Natural killer cell (primary cell): ENCODE data around the gene PODXL. TPM values are rescaled to one million over a fixed set of nuclear protein-coding genes. Genes with fewer than 3 reads are reported as not detected.

Experiments used
- ATAC-seq, 3 donors: fragments of 150-1000 bp in 2 of 3; fragments of 200-7000 bp in 1 of 3; cut with Tn5 transposase; 1 replicate in 1 of 3; 2 replicates in 2 of 3; pipeline ENCODE4 v1.10.0; 2021; ENCODE audit warnings: mild to moderate bottlenecking in 2 of 3, moderate library complexity in 2 of 3
- DNase-seq, 2 donors: peaks; one replicate each; pipeline versions ENCODE4 v3.0.0 to v3.0.0-alpha.2; 2013 to 2021; ENCODE audit warnings: mixed read lengths in 1 of 2
- H3K27ac ChIP-seq: one replicate; pipeline ENCODE4 v1.5.1; 2013; ENCODE audit warnings: mild to moderate bottlenecking, low read length
- H3K27me3 ChIP-seq: one replicate; pipeline ENCODE4 v1.6.1; 2013; ENCODE audit warnings: low read length; ENCODE audit not compliant: control insufficient read depth, insufficient read depth
- H3K36me3 ChIP-seq: one replicate; pipeline ENCODE4 v1.6.1; 2013; ENCODE audit warnings: low read length; ENCODE audit not compliant: control insufficient read depth, insufficient read depth
- H3K4me1 ChIP-seq: one replicate; pipeline ENCODE4 v1.6.1; 2013; ENCODE audit warnings: low read length; ENCODE audit not compliant: control insufficient read depth, insufficient read depth
- H3K4me3 ChIP-seq: one replicate; pipeline ENCODE4 v1.5.1; 2013; ENCODE audit warnings: low read length
- H3K9me3 ChIP-seq: one replicate; pipeline ENCODE4 v1.6.1; 2013; ENCODE audit warnings: low read length; ENCODE audit not compliant: control insufficient read depth, insufficient read depth
- H3K27ac Mint-ChIP-seq, 2 donors: one replicate each; pipeline ENCODE4 v1.8.0; 2022; ENCODE audit warnings: mild to moderate bottlenecking in 2 of 2, mixed read lengths in 2 of 2, moderate library complexity in 1 of 2
- H3K27me3 Mint-ChIP-seq, 2 donors: one replicate each; pipeline ENCODE4 v1.8.0; 2022; ENCODE audit warnings: low read depth in 2 of 2, mixed read lengths in 2 of 2
- H3K36me3 Mint-ChIP-seq: one replicate; pipeline ENCODE4 v1.8.0; 2022; ENCODE audit warnings: mixed read lengths
- H3K4me1 Mint-ChIP-seq, 2 donors: one replicate each; pipeline ENCODE4 v1.8.0; 2022; ENCODE audit warnings: mixed read lengths in 2 of 2
- H3K4me3 Mint-ChIP-seq: one replicate; pipeline ENCODE4 v1.8.0; 2022; ENCODE audit warnings: mild to moderate bottlenecking, moderate library complexity, mixed read lengths
- H3K9me3 Mint-ChIP-seq, 2 donors: one replicate each; pipeline ENCODE4 v1.8.0; 2022; ENCODE audit warnings: mixed read lengths in 2 of 2
- CTCF ChIP-seq: fragments of 200-600 bp; IDR thresholded peaks from one replicate; pipeline ENCODE4 v1.8.0; 2022; ENCODE audit warnings: antibody characterized with exemption
- WGBS: methylation state at CpG from one replicate; pipeline ENCODE4 v1.1.7; 2013; ENCODE audit warnings: missing lambda C conversion rate; ENCODE audit not compliant: insufficient coverage; 5-methylcytosine and 5-hydroxymethylcytosine counted together
- intact Hi-C: fragments of 100-400 bp; cut with micrococcal nuclease; formaldehyde crosslinking; loops from one replicate; pipeline ENCODE4 v1.14.2; 2022
- total RNA-seq, 4 donors: library from RNA; stranded (reverse); fragments of 120-200 nt in 1 of 4; gene quantifications; one replicate each; pipeline versions ENCODE4 v1.2.3 to v1.2.4, GENCODE V29; 2013 to 2022

Gene PODXL
- total RNA-seq, 3 donors from 2014 or later (not counting 1 experiment from before 2014, with no cell fraction given), result 0.35 to 1.4 (median 0.88) TPM

GRCh38 chr7:131529179-131529578 lies 27.2 kb downstream of the PODXL start:
- Mint-ChIP-seq H3K4me1 (no peaks in the 10 kb centered on the region), H3K27ac (no peak overlapping the region), H3K4me3 (no peak overlapping the region), H3K9me3 (no peaks in the 10 kb centered on the region), H3K27me3 (peaks cover 8 to 15% of the 10 kb centered on the region in 2 donors), H3K36me3 (no peaks in the 10 kb centered on the region)
- intact Hi-C loops, result no loop called here
- H3K36me3 ChIP-seq, result no peaks in the 10 kb centered on the region
- H3K9me3 ChIP-seq, result no peaks in the 10 kb centered on the region
- ATAC-seq (no peak), DNase-seq (no peak)
- no peaks in the 10 kb centered on the region for H3K4me1 ChIP-seq
- no peak overlapping the region for H3K27ac ChIP-seq
- no peaks in the 10 kb centered on the region for H3K27me3 ChIP-seq
- no peak for TF ChIP-seq CTCF
- H3K4me3 ChIP-seq, result no peak overlapping the region
- WGBS, result 72% methylated on average over 3 of the region's 3 CpGs

- no peaks in the 10 kb centered on the region for H3K9me3 Mint-ChIP-seq
- WGBS, result 20% methylated on average over 4 of the region's 4 CpGs
- intact Hi-C loops, result no loop called here
- no peak for TF ChIP-seq CTCF
- no peak overlapping the region for H3K27ac ChIP-seq
- no peak overlapping the region for H3K27ac Mint-ChIP-seq
- H3K27me3 ChIP-seq, result no peaks in the 10 kb centered on the region
- peaks cover 8 to 17% of the 10 kb centered on the region in 2 donors for H3K27me3 Mint-ChIP-seq
- H3K4me3 ChIP-seq, result no peak overlapping the region
- DNase-seq (no peak), ATAC-seq (no peak)
- no peaks in the 10 kb centered on the region for H3K36me3 ChIP-seq
- no peak overlapping the region for H3K4me3 Mint-ChIP-seq
- no peaks in the 10 kb centered on the region for H3K9me3 ChIP-seq
- H3K36me3 Mint-ChIP-seq, result no peaks in the 10 kb centered on the region
- H3K4me1 ChIP-seq, result peaks cover under 1% of the 10 kb centered on the region
- H3K4me1 Mint-ChIP-seq, result peaks cover 7% of the 10 kb centered on the region in 2 donors
These were observed 29.0 kb downstream of the PODXL start for GRCh38 chr7:131527456-131527855.

- Histone ChIP-seq H3K9me3 (no peaks in the 10 kb centered on the region), H3K36me3 (no peaks in the 10 kb centered on the region), H3K27ac (no peak overlapping the region), H3K27me3 (no peaks in the 10 kb centered on the region), H3K4me3 (no peak overlapping the region), H3K4me1 (peaks cover 4% of the 10 kb centered on the region)
- no peak overlapping the region for H3K4me3 Mint-ChIP-seq
- H3K27me3 Mint-ChIP-seq, result peaks cover 8 to 17% of the 10 kb centered on the region in 2 donors
- H3K4me1 Mint-ChIP-seq, result peaks cover 7 to 16% of the 10 kb centered on the region in 2 donors
- no peak for DNase-seq
- no peak for TF ChIP-seq CTCF
- no peak overlapping the region for H3K27ac Mint-ChIP-seq
- WGBS, result 83% methylated on average over 2 of the region's 2 CpGs
- H3K9me3 Mint-ChIP-seq, result no peaks in the 10 kb centered on the region
- intact Hi-C loops, result no loop called here
- no peaks in the 10 kb centered on the region for H3K36me3 Mint-ChIP-seq
- ATAC-seq, result no peak
These were observed 30.6 kb downstream of the PODXL start for GRCh38 chr7:131525820-131526219.

- H3K27ac Mint-ChIP-seq, result no peak overlapping the region
These were observed 31.7 kb downstream of the PODXL start for GRCh38 chr7:131524703-131525102.

More at GRCh38 chr7:131524703-131525102, 31.7 kb downstream of the PODXL start:
- Histone ChIP-seq H3K27me3 (no peaks in the 10 kb centered on the region), H3K36me3 (no peaks in the 10 kb centered on the region), H3K4me1 (peaks cover 4% of the 10 kb centered on the region), H3K27ac (no peak overlapping the region), H3K9me3 (no peaks in the 10 kb centered on the region), H3K4me3 (no peak overlapping the region)
- DNase-seq (no peak), ATAC-seq (no peak)
- Mint-ChIP-seq H3K4me1 (peaks cover 7 to 16% of the 10 kb centered on the region in 2 donors), H3K4me3 (no peak overlapping the region), H3K9me3 (no peaks in the 10 kb centered on the region), H3K27me3 (peaks cover 8 to 17% of the 10 kb centered on the region in 2 donors), H3K36me3 (no peaks in the 10 kb centered on the region)
- intact Hi-C loops, result no loop called here
- no peak for TF ChIP-seq CTCF
